Neural cell (in vitro differentiated cells): Measurements from ENCODE around the gene PLCB4.

ENCODE experiments used
- CTCF ChIP-seq: fragments of 450-650 bp; IDR thresholded peaks from 2 replicates; pipeline ENCODE4 v1.5.1; 2014; ENCODE audit warnings: antibody characterized with exemption, mild to moderate bottlenecking, moderate library complexity; ENCODE audit not compliant: poor library complexity, severe bottlenecking
- EP300 ChIP-seq: fragments of 450-650 bp; conservative IDR thresholded peaks from 2 replicates; pipeline ENCODE4 v1.6.1; 2014; ENCODE audit warnings: antibody characterized with exemption, mild to moderate bottlenecking, moderate library complexity; ENCODE audit not compliant: poor library complexity, severe bottlenecking
- EZH2 ChIP-seq: fragments of 200-600, 300-800 bp; shearing (Covaris generic), sonication (generic); IDR thresholded peaks from 2 replicates; pipeline ENCODE4 v1.6.1; 2014; ENCODE audit warnings: antibody characterized with exemption, low read length, borderline replicate concordance, mild to moderate bottlenecking; ENCODE audit not compliant: insufficient read depth, poor library complexity, severe bottlenecking
- RAD21 ChIP-seq: fragments of 450-650 bp; conservative IDR thresholded peaks from 2 replicates; pipeline ENCODE4 v1.6.1; 2014; ENCODE audit warnings: antibody characterized with exemption, mild to moderate bottlenecking, moderate library complexity
- REST ChIP-seq: IDR thresholded peaks from 2 replicates; pipeline ENCODE4 v1.6.1; 2012; ENCODE audit warnings: borderline replicate concordance

GRCh38 chr20:9200196-9200595, 131.3 kb downstream of the PLCB4 start:
- no peak for TF ChIP-seq CTCF
- no peak for TF ChIP-seq RAD21
- TF ChIP-seq EZH2 = no peak
- no peak for TF ChIP-seq EP300
- TF ChIP-seq REST = no peak
